Measurements from ENCODE around the gene MYL3.

GRCh38 chr3:46830801-46831200, 32.4 kb downstream of the MYL3 start:
- TF ChIP-seq, protein P1, sequence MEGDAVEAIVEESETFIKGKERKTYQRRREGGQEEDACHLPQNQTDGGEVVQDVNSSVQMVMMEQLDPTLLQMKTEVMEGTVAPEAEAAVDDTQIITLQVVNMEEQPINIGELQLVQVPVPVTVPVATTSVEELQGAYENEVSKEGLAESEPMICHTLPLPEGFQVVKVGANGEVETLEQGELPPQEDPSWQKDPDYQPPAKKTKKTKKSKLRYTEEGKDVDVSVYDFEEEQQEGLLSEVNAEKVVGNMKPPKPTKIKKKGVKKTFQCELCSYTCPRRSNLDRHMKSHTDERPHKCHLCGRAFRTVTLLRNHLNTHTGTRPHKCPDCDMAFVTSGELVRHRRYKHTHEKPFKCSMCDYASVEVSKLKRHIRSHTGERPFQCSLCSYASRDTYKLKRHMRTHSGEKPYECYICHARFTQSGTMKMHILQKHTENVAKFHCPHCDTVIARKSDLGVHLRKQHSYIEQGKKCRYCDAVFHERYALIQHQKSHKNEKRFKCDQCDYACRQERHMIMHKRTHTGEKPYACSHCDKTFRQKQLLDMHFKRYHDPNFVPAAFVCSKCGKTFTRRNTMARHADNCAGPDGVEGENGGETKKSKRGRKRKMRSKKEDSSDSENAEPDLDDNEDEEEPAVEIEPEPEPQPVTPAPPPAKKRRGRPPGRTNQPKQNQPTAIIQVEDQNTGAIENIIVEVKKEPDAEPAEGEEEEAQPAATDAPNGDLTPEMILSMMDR (IDR thresholded peaks at IDR 0.05): no peak
- no peak for TF ChIP-seq EP300 (IDR thresholded peaks at IDR 0.05)
